Brain pericyte (primary cell): ENCODE data around the gene CLEC11A.
"Not testable (repeated sequence)": the region's sequence is repeated elsewhere in the genome, so short reads cannot be mapped to it uniquely, and the experiment has no call there.

ENCODE experiments used
- DNase-seq: peaks from one replicate; pipeline ENCODE4 v3.0.0-alpha.2; 2012; ENCODE audit warnings: low read depth, low spot score

The CLEC11A gene

GRCh38 chr19:50759076-50759475 lies 35.9 kb downstream of the CLEC11A start:
- not testable (repeated sequence) for DNase-seq

GRCh38 chr19:50759886-50760285 lies 36.7 kb downstream of the CLEC11A start:
- no peak for DNase-seq

- DNase-seq, result not testable (repeated sequence)
Measured at GRCh38 chr19:50761501-50761900, 38.3 kb downstream of the CLEC11A start.

- DNase-seq, result not testable (repeated sequence)
Measured at GRCh38 chr19:50763521-50763920, 40.4 kb downstream of the CLEC11A start.

- DNase-seq, result no peak
Measured at GRCh38 chr19:50764409-50764808, 41.2 kb downstream of the CLEC11A start.

GRCh38 chr19:50766746-50767145 lies 43.6 kb downstream of the CLEC11A start:
- DNase-seq, result not testable (repeated sequence)

- DNase-seq, result not testable (repeated sequence)
Measured at GRCh38 chr19:50767263-50767662, 44.1 kb downstream of the CLEC11A start.

GRCh38 chr19:50768277-50768676 lies 45.1 kb downstream of the CLEC11A start:
- DNase-seq, result no peak

GRCh38 chr19:50770164-50770563 lies 47.0 kb downstream of the CLEC11A start, which contains the start of gene GPR32:
Gene GPR32, plus strand, starts transcription at chr19:50770464. Its CDS starts 137 bp downstream, at chr19:50770601.
- DNase-seq, result not testable (repeated sequence)

GRCh38 chr19:50770888-50771287 lies 47.7 kb downstream of the CLEC11A start:
- no peak for DNase-seq

- DNase-seq, result no peak
Measured at GRCh38 chr19:50772476-50772875, 49.3 kb downstream of the CLEC11A start.

GRCh38 chr19:50772912-50773311 lies 49.7 kb downstream of the CLEC11A start:
- not testable (repeated sequence) for DNase-seq

- DNase-seq, result not testable (repeated sequence)
Measured at GRCh38 chr19:50773454-50773853, 50.3 kb downstream of the CLEC11A start.
